SK-N-MC (cell line): Measurements from ENCODE around the gene HEPACAM.

ENCODE experiments used
- DNase-seq: peaks from one replicate; pipeline ENCODE4 v3.0.0-alpha.2; 2011; ENCODE audit warnings: low read depth, low spot score
- H3K27ac ChIP-seq: fragments of 200-600 bp; sonication (generic); 2 replicates; pipeline ENCODE4 v1.5.1; 2016; ENCODE audit warnings: mixed run types
- H3K36me3 ChIP-seq: fragments of 200-600 bp; sonication (generic); 2 replicates; pipeline ENCODE4 v1.6.1; 2017; ENCODE audit warnings: antibody characterized with exemption, low read length, mixed read lengths; ENCODE audit not compliant: insufficient read depth
- H3K4me3 ChIP-seq: fragments of 200-600 bp; sonication (generic); 2 replicates; pipeline ENCODE4 v1.5.1; 2016
- H3K9ac ChIP-seq: fragments of 200-600 bp; sonication (generic); 2 replicates; pipeline ENCODE4 v1.8.0; 2017; ENCODE audit warnings: mixed run types, mixed read lengths; ENCODE audit not compliant: insufficient read length
- H3K9me3 ChIP-seq: fragments of 200-600 bp; sonication (generic); 2 replicates; pipeline ENCODE4 v1.6.1; 2017; ENCODE audit warnings: low read depth, mild to moderate bottlenecking, antibody characterized with exemption, low read length, moderate library complexity, mixed read lengths
- EZH2 ChIP-seq: fragments of 200-600 bp; sonication (generic); IDR thresholded peaks from one replicate; pipeline ENCODE4 v1.6.1; 2017; ENCODE audit warnings: antibody characterized with exemption
- FOXP2 ChIP-seq: optimal IDR thresholded peaks from 2 replicates; pipeline ENCODE3; 2011; ENCODE audit warnings: mild to moderate bottlenecking, moderate library complexity; ENCODE audit not compliant: insufficient read depth; ENCODE audit errors: extremely low read length, control extremely low read depth
- POLR2AphosphoS5 ChIP-seq: IDR thresholded peaks from 2 replicates; pipeline ENCODE4 v1.6.1; 2012; ENCODE audit warnings: mild to moderate bottlenecking, low read depth, low read length, borderline replicate concordance

The HEPACAM gene

GRCh38 chr11:124919898-124920297 lies 15.9 kb downstream of the HEPACAM start:
- TF ChIP-seq POLR2AphosphoS5 (no peak), FOXP2 (no peak), EZH2 (no peak)
- no peak overlapping the region for H3K4me3 ChIP-seq
- H3K9ac ChIP-seq, result no peak overlapping the region
- H3K36me3 ChIP-seq, result no peaks in the 10 kb centered on the region
- H3K27ac ChIP-seq, result no peak overlapping the region
- H3K9me3 ChIP-seq, result no peaks in the 10 kb centered on the region
- no peak for DNase-seq

GRCh38 chr11:124918950-124919349 lies 16.9 kb downstream of the HEPACAM start, which contains the start of gene HEPN1:
HEPN1 (plus strand) TSS chr11:124919250.
- no peak within 1 kb of the TSS for H3K9ac ChIP-seq
- no peak within 1 kb of the TSS for H3K4me3 ChIP-seq
- H3K27ac ChIP-seq, result no peak within 1 kb of the TSS
- TF ChIP-seq POLR2AphosphoS5, result no peak
- no peak for TF ChIP-seq EZH2
- TF ChIP-seq FOXP2, result no peak
- no peak for DNase-seq
- H3K36me3 ChIP-seq, result no peaks in the 10 kb centered on the region
- H3K9me3 ChIP-seq, result no peaks in the 10 kb centered on the region

GRCh38 chr11:124917115-124917637 lies 18.7 kb downstream of the HEPACAM start:
- Histone ChIP-seq H3K4me3 (no peak overlapping the region), H3K9me3 (no peaks in the 10 kb centered on the region), H3K9ac (no peak overlapping the region), H3K36me3 (no peaks in the 10 kb centered on the region), H3K27ac (no peak overlapping the region)
- no peak for DNase-seq
- TF ChIP-seq EZH2 (no peak), FOXP2 (no peak), POLR2AphosphoS5 (no peak)

- no peak overlapping the region for H3K9ac ChIP-seq
- no peak for TF ChIP-seq EZH2
- no peak for TF ChIP-seq POLR2AphosphoS5
- no peak for TF ChIP-seq FOXP2
- H3K27ac ChIP-seq, result no peak overlapping the region
- H3K36me3 ChIP-seq, result no peaks in the 10 kb centered on the region
- H3K9me3 ChIP-seq, result no peaks in the 10 kb centered on the region
- no peak overlapping the region for H3K4me3 ChIP-seq
- no peak for DNase-seq
Observed at GRCh38 chr11:124916370-124916710, 19.5 kb downstream of the HEPACAM start.

- no peak for DNase-seq
- H3K9ac ChIP-seq, result no peak overlapping the region
- no peaks in the 10 kb centered on the region for H3K36me3 ChIP-seq
- no peaks in the 10 kb centered on the region for H3K9me3 ChIP-seq
- TF ChIP-seq POLR2AphosphoS5 (no peak), FOXP2 (no peak), EZH2 (no peak)
- H3K27ac ChIP-seq, result no peak overlapping the region
- no peak overlapping the region for H3K4me3 ChIP-seq
Observed at GRCh38 chr11:124915541-124916369, 20.1 kb downstream of the HEPACAM start.

- Histone ChIP-seq H3K9ac (no peak overlapping the region), H3K36me3 (no peaks in the 10 kb centered on the region), H3K27ac (no peak overlapping the region), H3K9me3 (no peaks in the 10 kb centered on the region), H3K4me3 (no peak overlapping the region)
- DNase-seq, result no peak
- no peak for TF ChIP-seq FOXP2
- TF ChIP-seq POLR2AphosphoS5, result no peak
- TF ChIP-seq EZH2, result no peak
Observed at GRCh38 chr11:124902616-124903015, 33.2 kb downstream of the HEPACAM start.

GRCh38 chr11:124900464-124900863 lies 35.4 kb downstream of the HEPACAM start:
- Histone ChIP-seq H3K36me3 (no peaks in the 10 kb centered on the region), H3K27ac (no peak overlapping the region), H3K4me3 (no peak overlapping the region), H3K9ac (no peak overlapping the region), H3K9me3 (no peaks in the 10 kb centered on the region)
- DNase-seq, result no peak
- TF ChIP-seq FOXP2, result no peak
- no peak for TF ChIP-seq POLR2AphosphoS5
- TF ChIP-seq EZH2, result no peak

GRCh38 chr11:124899383-124900145 lies 36.3 kb downstream of the HEPACAM start:
- DNase-seq, result no peak
- Histone ChIP-seq H3K4me3 (no peak overlapping the region), H3K36me3 (no peaks in the 10 kb centered on the region), H3K9ac (no peak overlapping the region), H3K27ac (no peak overlapping the region), H3K9me3 (no peaks in the 10 kb centered on the region)
- TF ChIP-seq POLR2AphosphoS5 (no peak), EZH2 (no peak), FOXP2 (no peak)

GRCh38 chr11:124898711-124899110 lies 37.1 kb downstream of the HEPACAM start:
- H3K36me3 ChIP-seq, result no peaks in the 10 kb centered on the region
- H3K4me3 ChIP-seq, result no peak overlapping the region
- no peak for DNase-seq
- H3K9me3 ChIP-seq, result no peaks in the 10 kb centered on the region
- H3K27ac ChIP-seq, result no peak overlapping the region
- no peak for TF ChIP-seq EZH2
- no peak for TF ChIP-seq POLR2AphosphoS5
- TF ChIP-seq FOXP2, result no peak
- H3K9ac ChIP-seq, result no peak overlapping the region
